Spinal cord (tissue), 10 donors: ENCODE data around the gene EME2. TPM values are rescaled to one million over a fixed set of nuclear protein-coding genes. Genes with fewer than 3 reads are reported as not detected.
"Not testable (repeated sequence)": the region's sequence is repeated elsewhere in the genome, so short reads cannot be mapped to it uniquely, and the experiment has no call there.

Experiments used
- DNase-seq, 6 donors: peaks; one replicate each; pipeline versions ENCODE4 v3.0.0 to v3.0.0-alpha.2; 2013 to 2015; ENCODE audit warnings: low spot score in 6 of 6, low read depth in 4 of 6
- H3K27ac ChIP-seq: one replicate; pipeline ENCODE4 v1.5.1; 2013; ENCODE audit warnings: low read depth, low read length, control low read depth
- H3K27me3 ChIP-seq: one replicate; pipeline ENCODE4 v1.6.1; 2013; ENCODE audit warnings: low read length; ENCODE audit not compliant: control insufficient read depth, insufficient read depth
- H3K36me3 ChIP-seq: one replicate; pipeline ENCODE4 v1.6.1; 2013; ENCODE audit warnings: low read length; ENCODE audit not compliant: control insufficient read depth, insufficient read depth
- H3K4me1 ChIP-seq: one replicate; pipeline ENCODE4 v1.6.1; 2013; ENCODE audit warnings: low read length; ENCODE audit not compliant: control insufficient read depth, insufficient read depth
- H3K4me3 ChIP-seq: one replicate; pipeline ENCODE4 v1.5.1; 2013; ENCODE audit warnings: low read depth, low read length, control low read depth
- H3K9me3 ChIP-seq: one replicate; pipeline ENCODE4 v1.6.1; 2013; ENCODE audit warnings: low read length; ENCODE audit not compliant: control insufficient read depth, insufficient read depth
- WGBS: methylation state at CpG from one replicate; pipeline ENCODE4 v1.1.5; 2013; ENCODE audit warnings: missing lambda C conversion rate; ENCODE audit not compliant: insufficient coverage; 5-methylcytosine and 5-hydroxymethylcytosine counted together
- polyA plus RNA-seq, 2 donors: library from polyadenylated mRNA; unstranded; fragments of 120-200 nt; gene quantifications; one replicate each; pipeline ENCODE4 v1.2.1, GENCODE V29; 2013; ENCODE audit not compliant: insufficient read length in 2 of 2
- total RNA-seq, 2 donors: library from RNA; depleted of rRNA in 1 of 2; stranded (reverse); fragments of 120-200 nt in 1 of 2; fragments of >200 nt in 1 of 2; gene quantifications; one replicate each; pipeline versions ENCODE4 v1.2.3 to v1.2.4, GENCODE V29; 2013 to 2014
- donor health status: healthy.

The EME2 gene
- total and polyA plus RNA-seq, 4 donors, result 6.5 to 20.7 (median 16.4) TPM

GRCh38 chr16:1731603-1732002, 41.0 kb upstream of the EME2 start:
- Histone ChIP-seq H3K4me3 (no peak overlapping the region), H3K27me3 (no peaks in the 10 kb centered on the region), H3K4me1 (peaks cover 4% of the 10 kb centered on the region), H3K36me3 (peaks cover 91% of the 10 kb centered on the region), H3K9me3 (no peaks in the 10 kb centered on the region), H3K27ac (no peak overlapping the region)
- no peak for DNase-seq
- WGBS, result 93% methylated on average over 2 of the region's 7 CpGs

- 90% methylated on average over 9 of the region's 14 CpGs for WGBS
- DNase-seq, result no peak
- Histone ChIP-seq H3K27me3 (no peaks in the 10 kb centered on the region), H3K4me3 (no peak overlapping the region), H3K27ac (no peak overlapping the region), H3K36me3 (peaks cover 88% of the 10 kb centered on the region), H3K9me3 (no peaks in the 10 kb centered on the region), H3K4me1 (peaks cover 4% of the 10 kb centered on the region)
Observed at GRCh38 chr16:1732071-1732470, 40.5 kb upstream of the EME2 start.

GRCh38 chr16:1732551-1732987, 40.0 kb upstream of the EME2 start:
- 92% methylated on average over 21 of the region's 21 CpGs for WGBS
- not testable (repeated sequence) for H3K27me3 ChIP-seq, H3K4me3 ChIP-seq, H3K9me3 ChIP-seq, H3K27ac ChIP-seq, H3K4me1 ChIP-seq, DNase-seq
- peaks cover 85% of the 10 kb centered on the region for H3K36me3 ChIP-seq

- Histone ChIP-seq H3K27ac (no peak overlapping the region), H3K36me3 (peaks cover 72% of the 10 kb centered on the region), H3K4me3 (no peak overlapping the region), H3K4me1 (peaks cover 4% of the 10 kb centered on the region), H3K27me3 (no peaks in the 10 kb centered on the region), H3K9me3 (no peaks in the 10 kb centered on the region)
- no peak for DNase-seq
- WGBS, result 97% methylated on average over 22 of the region's 22 CpGs
Observed at GRCh38 chr16:1734123-1734522, 38.5 kb upstream of the EME2 start.

GRCh38 chr16:1734816-1735215, 37.8 kb upstream of the EME2 start:
- no peak overlapping the region for H3K27ac ChIP-seq
- H3K4me3 ChIP-seq, result no peak overlapping the region
- 97% methylated on average over 22 of the region's 22 CpGs for WGBS
- no peaks in the 10 kb centered on the region for H3K27me3 ChIP-seq
- no peak for DNase-seq
- peaks cover 4% of the 10 kb centered on the region for H3K4me1 ChIP-seq
- peaks cover 72% of the 10 kb centered on the region for H3K36me3 ChIP-seq
- H3K9me3 ChIP-seq, result no peaks in the 10 kb centered on the region

GRCh38 chr16:1740234-1740633, 32.4 kb upstream of the EME2 start:
- no peak overlapping the region for H3K4me3 ChIP-seq
- H3K27ac ChIP-seq, result no peak overlapping the region
- H3K27me3 ChIP-seq, result no peaks in the 10 kb centered on the region
- no peaks in the 10 kb centered on the region for H3K9me3 ChIP-seq
- no peaks in the 10 kb centered on the region for H3K4me1 ChIP-seq
- WGBS, result 98% methylated on average over 33 of the region's 33 CpGs
- no peak for DNase-seq
- peaks cover 73% of the 10 kb centered on the region for H3K36me3 ChIP-seq

GRCh38 chr16:1740781-1741490, 31.7 kb upstream of the EME2 start:
- no peaks in the 10 kb centered on the region for H3K27me3 ChIP-seq
- no peak for DNase-seq
- H3K4me1 ChIP-seq, result no peaks in the 10 kb centered on the region
- H3K27ac ChIP-seq, result no peak overlapping the region
- WGBS, result 95% methylated on average over 22 of the region's 30 CpGs
- H3K9me3 ChIP-seq, result no peaks in the 10 kb centered on the region
- H3K36me3 ChIP-seq, result peaks cover 74% of the 10 kb centered on the region
- no peak overlapping the region for H3K4me3 ChIP-seq

GRCh38 chr16:1741553-1742165, 31.0 kb upstream of the EME2 start:
- H3K27ac ChIP-seq, result no peak overlapping the region
- no peaks in the 10 kb centered on the region for H3K9me3 ChIP-seq
- no peak overlapping the region for H3K4me3 ChIP-seq
- H3K4me1 ChIP-seq, result no peaks in the 10 kb centered on the region
- 95% methylated on average over 19 of the region's 19 CpGs for WGBS
- DNase-seq, result no peak
- peaks cover 80% of the 10 kb centered on the region for H3K36me3 ChIP-seq
- no peaks in the 10 kb centered on the region for H3K27me3 ChIP-seq

GRCh38 chr16:1743376-1744337, 29.0 kb upstream of the EME2 start:
- no peak for DNase-seq
- Histone ChIP-seq H3K9me3 (no peaks in the 10 kb centered on the region), H3K4me3 (no peak overlapping the region), H3K36me3 (peaks cover 94% of the 10 kb centered on the region), H3K27ac (no peak overlapping the region), H3K4me1 (no peaks in the 10 kb centered on the region), H3K27me3 (no peaks in the 10 kb centered on the region)
- 94% methylated on average over 31 of the region's 32 CpGs for WGBS
